Fibroblast of skin of right biceps (primary cell): Measurements from ENCODE around the gene ATL2.

Source experiments
- DNase-seq: peaks from one replicate; pipeline ENCODE4 v3.0.0-alpha.2; 2013

ATL2 gene

GRCh38 chr2:38387887-38388286 lies 10.8 kb upstream of the ATL2 start:
- no peak for DNase-seq

- DNase-seq: no peak
These were observed 9.7 kb upstream of the ATL2 start for GRCh38 chr2:38386821-38387220.

- no peak for DNase-seq
These were observed 9.3 kb upstream of the ATL2 start for GRCh38 chr2:38386377-38386776.

GRCh38 chr2:38384338-38384737 lies 7.3 kb upstream of the ATL2 start:
- DNase-seq: no peak

GRCh38 chr2:38383741-38384140 lies 6.7 kb upstream of the ATL2 start:
- DNase-seq: peak; percentile 20

- DNase-seq: no peak
These were observed 4.5 kb upstream of the ATL2 start for GRCh38 chr2:38381381-38382143.

- DNase-seq: no peak
These were observed 3.5 kb upstream of the ATL2 start for GRCh38 chr2:38380397-38381130.

- peak; percentile 63 for DNase-seq
These were observed 575 bp downstream of the ATL2 start for GRCh38 chr2:38376346-38377049.

GRCh38 chr2:38375696-38376345 lies 1.3 kb downstream of the ATL2 start:
- peak; percentile 54 for DNase-seq

GRCh38 chr2:38374984-38375383 lies 2.1 kb downstream of the ATL2 start:
- no peak for DNase-seq

- DNase-seq: no peak
These were observed 5.8 kb downstream of the ATL2 start for GRCh38 chr2:38371235-38371634.

- no peak for DNase-seq
These were observed 6.4 kb downstream of the ATL2 start for GRCh38 chr2:38370664-38371063.

GRCh38 chr2:38362232-38362631 lies 14.8 kb downstream of the ATL2 start:
- DNase-seq: no peak

GRCh38 chr2:38360177-38360576 lies 16.9 kb downstream of the ATL2 start:
- DNase-seq: no peak

GRCh38 chr2:38353402-38353801 lies 23.7 kb downstream of the ATL2 start:
- DNase-seq: no peak

GRCh38 chr2:38352336-38352735 lies 24.7 kb downstream of the ATL2 start:
- no peak for DNase-seq

- DNase-seq: no peak
These were observed 31.6 kb downstream of the ATL2 start for GRCh38 chr2:38345323-38346038.

GRCh38 chr2:38344813-38345212 lies 32.3 kb downstream of the ATL2 start:
- no peak for DNase-seq

GRCh38 chr2:38343212-38343611 lies 33.9 kb downstream of the ATL2 start:
- no peak for DNase-seq

- DNase-seq: no peak
These were observed 40.5 kb downstream of the ATL2 start for GRCh38 chr2:38336621-38337020.

- no peak for DNase-seq
These were observed 46.3 kb downstream of the ATL2 start for GRCh38 chr2:38330754-38331153.

GRCh38 chr2:38327580-38327979 lies 49.5 kb downstream of the ATL2 start:
- no peak for DNase-seq

GRCh38 chr2:38323623-38324022 lies 53.5 kb downstream of the ATL2 start:
- DNase-seq: no peak
